HepG2 (cell line): ENCODE results near the gene SEMA7A. TPM values are rescaled to one million over a fixed set of nuclear protein-coding genes. Genes with fewer than 3 reads are reported as not detected.

Source experiments
- CHD4 ChIP-seq: fragments of 200-600 bp; sonication (generic); IDR thresholded peaks from 2 replicates; pipeline ENCODE4 v1.7.0; 2017; ENCODE audit warnings: mild to moderate bottlenecking, low read length, borderline replicate concordance
- HNRNPL ChIP-seq: fragments of 200-400 bp; formaldehyde crosslinking; IDR thresholded peaks from 2 replicates; pipeline ENCODE4 v1.6.1; 2017; ENCODE audit warnings: mild to moderate bottlenecking, low read depth, low read length
- KDM6A ChIP-seq: IDR thresholded peaks from 2 replicates; pipeline ENCODE4 v1.6.1; 2016; ENCODE audit warnings: low read depth
- MZF1 ChIP-seq: sonication (generic); formaldehyde crosslinking; IDR thresholded peaks from 2 replicates; pipeline ENCODE4 v1.8.1; 2023; ENCODE audit warnings: mild to moderate bottlenecking, missing genetic modification reagents, borderline replicate concordance
- ZMAT3 ChIP-seq: sonication (generic); formaldehyde crosslinking; conservative IDR thresholded peaks from 2 replicates; pipeline ENCODE4 v1.7.0; 2021; ENCODE audit warnings: missing genetic modification reagents
- polyA plus RNA-seq, 8 experiments: library from polyadenylated mRNA; depleted of rRNA in 3 of 8; stranded (reverse) in 7 of 8; unstranded in 1 of 8; fragments of >200 nt; fragmentation: Illumina TruSeq in 4 of 8; extraction: Trizol in 4 of 8; gene quantifications; 2 replicates each; pipeline versions ENCODE4 v1.2.1 to v1.2.3, GENCODE V29; 2011 to 2016; ENCODE audit warnings: low read depth in 4 of 8, missing spikeins in 1 of 8, mixed read lengths in 1 of 8; ENCODE audit not compliant: insufficient read depth in 1 of 8
- total RNA-seq, 5 experiments: library from RNA; depleted of rRNA; stranded (reverse); fragments of >200 nt; fragmentation: Illumina TruSeq; extraction: Trizol; gene quantifications; 2 replicates each; pipeline ENCODE4 v1.2.3, GENCODE V29; 2016; ENCODE audit warnings: low read depth in 1 of 5
- TF ChIP-seq, protein P1 (sequence below): sonication (generic); formaldehyde crosslinking; IDR thresholded peaks from 2 replicates; pipeline ENCODE4 v1.4.0; 2020; ENCODE audit warnings: missing genetic modification reagents
- TF ChIP-seq, protein P2 (sequence below): sonication (generic); formaldehyde crosslinking; IDR thresholded peaks from one replicate; pipeline ENCODE4 v1.5.1; 2020; ENCODE audit warnings: mild to moderate bottlenecking, missing genetic modification reagents; ENCODE audit errors: not compliant biosample characterization
- TF ChIP-seq, protein P3 (sequence below): sonication (generic); formaldehyde crosslinking; IDR thresholded peaks from 2 replicates; pipeline ENCODE4 v1.4.0; 2020; ENCODE audit warnings: missing genetic modification reagents, mild to moderate bottlenecking, borderline replicate concordance
- TF ChIP-seq, protein P4 (sequence below): sonication (generic); formaldehyde crosslinking; IDR thresholded peaks from 2 replicates; pipeline ENCODE4 v1.4.0; 2020; ENCODE audit warnings: mild to moderate bottlenecking, missing genetic modification reagents

Gene SEMA7A
- total and polyA plus RNA-seq, 2 of the 13 experiments (the other 11 are each of a cell fraction or from before 2014, with no cell fraction given) = 9.0 to 15.8 TPM

DNA sequence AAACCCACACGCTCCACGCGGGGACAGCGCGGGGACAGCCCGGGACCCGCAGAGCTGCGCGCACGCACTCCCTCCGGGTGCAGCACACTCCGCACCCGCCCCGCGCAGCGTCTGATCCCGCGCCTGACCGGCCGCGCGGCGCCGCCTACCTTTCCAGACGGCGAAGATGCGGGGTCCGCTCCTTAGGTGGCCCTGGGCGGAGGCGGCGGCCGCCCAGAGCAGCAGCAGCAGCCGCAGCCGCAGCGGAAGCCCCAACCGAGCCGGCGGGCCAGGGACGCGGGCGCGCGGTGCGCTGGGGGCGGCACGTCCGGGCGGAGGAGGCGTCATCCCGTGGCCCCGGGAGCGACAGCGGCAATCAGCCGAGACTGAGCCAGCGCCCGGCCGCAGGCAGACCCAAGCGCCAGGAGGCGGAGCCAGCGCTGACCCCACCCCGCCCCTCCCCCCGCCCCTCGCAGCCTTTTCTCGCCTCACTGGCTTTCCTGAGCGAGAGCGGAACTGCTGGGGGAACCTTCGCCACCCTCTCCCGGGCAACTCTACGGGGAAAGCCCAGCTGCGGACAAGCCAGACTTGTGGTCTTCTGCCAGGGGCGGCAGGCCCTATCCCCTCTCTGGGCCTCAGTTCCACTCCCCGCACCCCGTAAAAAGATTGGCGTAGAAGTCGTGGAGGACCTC, at the start of gene SEMA7A (continued):
- TF ChIP-seq, protein P1, sequence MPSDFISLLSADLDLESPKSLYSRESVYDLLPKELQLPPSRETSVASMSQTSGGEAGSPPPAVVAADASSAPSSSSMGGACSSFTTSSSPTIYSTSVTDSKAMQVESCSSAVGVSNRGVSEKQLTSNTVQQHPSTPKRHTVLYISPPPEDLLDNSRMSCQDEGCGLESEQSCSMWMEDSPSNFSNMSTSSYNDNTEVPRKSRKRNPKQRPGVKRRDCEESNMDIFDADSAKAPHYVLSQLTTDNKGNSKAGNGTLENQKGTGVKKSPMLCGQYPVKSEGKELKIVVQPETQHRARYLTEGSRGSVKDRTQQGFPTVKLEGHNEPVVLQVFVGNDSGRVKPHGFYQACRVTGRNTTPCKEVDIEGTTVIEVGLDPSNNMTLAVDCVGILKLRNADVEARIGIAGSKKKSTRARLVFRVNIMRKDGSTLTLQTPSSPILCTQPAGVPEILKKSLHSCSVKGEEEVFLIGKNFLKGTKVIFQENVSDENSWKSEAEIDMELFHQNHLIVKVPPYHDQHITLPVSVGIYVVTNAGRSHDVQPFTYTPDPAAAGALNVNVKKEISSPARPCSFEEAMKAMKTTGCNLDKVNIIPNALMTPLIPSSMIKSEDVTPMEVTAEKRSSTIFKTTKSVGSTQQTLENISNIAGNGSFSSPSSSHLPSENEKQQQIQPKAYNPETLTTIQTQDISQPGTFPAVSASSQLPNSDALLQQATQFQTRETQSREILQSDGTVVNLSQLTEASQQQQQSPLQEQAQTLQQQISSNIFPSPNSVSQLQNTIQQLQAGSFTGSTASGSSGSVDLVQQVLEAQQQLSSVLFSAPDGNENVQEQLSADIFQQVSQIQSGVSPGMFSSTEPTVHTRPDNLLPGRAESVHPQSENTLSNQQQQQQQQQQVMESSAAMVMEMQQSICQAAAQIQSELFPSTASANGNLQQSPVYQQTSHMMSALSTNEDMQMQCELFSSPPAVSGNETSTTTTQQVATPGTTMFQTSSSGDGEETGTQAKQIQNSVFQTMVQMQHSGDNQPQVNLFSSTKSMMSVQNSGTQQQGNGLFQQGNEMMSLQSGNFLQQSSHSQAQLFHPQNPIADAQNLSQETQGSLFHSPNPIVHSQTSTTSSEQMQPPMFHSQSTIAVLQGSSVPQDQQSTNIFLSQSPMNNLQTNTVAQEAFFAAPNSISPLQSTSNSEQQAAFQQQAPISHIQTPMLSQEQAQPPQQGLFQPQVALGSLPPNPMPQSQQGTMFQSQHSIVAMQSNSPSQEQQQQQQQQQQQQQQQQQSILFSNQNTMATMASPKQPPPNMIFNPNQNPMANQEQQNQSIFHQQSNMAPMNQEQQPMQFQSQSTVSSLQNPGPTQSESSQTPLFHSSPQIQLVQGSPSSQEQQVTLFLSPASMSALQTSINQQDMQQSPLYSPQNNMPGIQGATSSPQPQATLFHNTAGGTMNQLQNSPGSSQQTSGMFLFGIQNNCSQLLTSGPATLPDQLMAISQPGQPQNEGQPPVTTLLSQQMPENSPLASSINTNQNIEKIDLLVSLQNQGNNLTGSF = peak; percentile 77; the same call in 1 of the 2 replicates
- TF ChIP-seq KDM6A (CRISPR knock-in tag) = no peak
- TF ChIP-seq, protein P2, sequence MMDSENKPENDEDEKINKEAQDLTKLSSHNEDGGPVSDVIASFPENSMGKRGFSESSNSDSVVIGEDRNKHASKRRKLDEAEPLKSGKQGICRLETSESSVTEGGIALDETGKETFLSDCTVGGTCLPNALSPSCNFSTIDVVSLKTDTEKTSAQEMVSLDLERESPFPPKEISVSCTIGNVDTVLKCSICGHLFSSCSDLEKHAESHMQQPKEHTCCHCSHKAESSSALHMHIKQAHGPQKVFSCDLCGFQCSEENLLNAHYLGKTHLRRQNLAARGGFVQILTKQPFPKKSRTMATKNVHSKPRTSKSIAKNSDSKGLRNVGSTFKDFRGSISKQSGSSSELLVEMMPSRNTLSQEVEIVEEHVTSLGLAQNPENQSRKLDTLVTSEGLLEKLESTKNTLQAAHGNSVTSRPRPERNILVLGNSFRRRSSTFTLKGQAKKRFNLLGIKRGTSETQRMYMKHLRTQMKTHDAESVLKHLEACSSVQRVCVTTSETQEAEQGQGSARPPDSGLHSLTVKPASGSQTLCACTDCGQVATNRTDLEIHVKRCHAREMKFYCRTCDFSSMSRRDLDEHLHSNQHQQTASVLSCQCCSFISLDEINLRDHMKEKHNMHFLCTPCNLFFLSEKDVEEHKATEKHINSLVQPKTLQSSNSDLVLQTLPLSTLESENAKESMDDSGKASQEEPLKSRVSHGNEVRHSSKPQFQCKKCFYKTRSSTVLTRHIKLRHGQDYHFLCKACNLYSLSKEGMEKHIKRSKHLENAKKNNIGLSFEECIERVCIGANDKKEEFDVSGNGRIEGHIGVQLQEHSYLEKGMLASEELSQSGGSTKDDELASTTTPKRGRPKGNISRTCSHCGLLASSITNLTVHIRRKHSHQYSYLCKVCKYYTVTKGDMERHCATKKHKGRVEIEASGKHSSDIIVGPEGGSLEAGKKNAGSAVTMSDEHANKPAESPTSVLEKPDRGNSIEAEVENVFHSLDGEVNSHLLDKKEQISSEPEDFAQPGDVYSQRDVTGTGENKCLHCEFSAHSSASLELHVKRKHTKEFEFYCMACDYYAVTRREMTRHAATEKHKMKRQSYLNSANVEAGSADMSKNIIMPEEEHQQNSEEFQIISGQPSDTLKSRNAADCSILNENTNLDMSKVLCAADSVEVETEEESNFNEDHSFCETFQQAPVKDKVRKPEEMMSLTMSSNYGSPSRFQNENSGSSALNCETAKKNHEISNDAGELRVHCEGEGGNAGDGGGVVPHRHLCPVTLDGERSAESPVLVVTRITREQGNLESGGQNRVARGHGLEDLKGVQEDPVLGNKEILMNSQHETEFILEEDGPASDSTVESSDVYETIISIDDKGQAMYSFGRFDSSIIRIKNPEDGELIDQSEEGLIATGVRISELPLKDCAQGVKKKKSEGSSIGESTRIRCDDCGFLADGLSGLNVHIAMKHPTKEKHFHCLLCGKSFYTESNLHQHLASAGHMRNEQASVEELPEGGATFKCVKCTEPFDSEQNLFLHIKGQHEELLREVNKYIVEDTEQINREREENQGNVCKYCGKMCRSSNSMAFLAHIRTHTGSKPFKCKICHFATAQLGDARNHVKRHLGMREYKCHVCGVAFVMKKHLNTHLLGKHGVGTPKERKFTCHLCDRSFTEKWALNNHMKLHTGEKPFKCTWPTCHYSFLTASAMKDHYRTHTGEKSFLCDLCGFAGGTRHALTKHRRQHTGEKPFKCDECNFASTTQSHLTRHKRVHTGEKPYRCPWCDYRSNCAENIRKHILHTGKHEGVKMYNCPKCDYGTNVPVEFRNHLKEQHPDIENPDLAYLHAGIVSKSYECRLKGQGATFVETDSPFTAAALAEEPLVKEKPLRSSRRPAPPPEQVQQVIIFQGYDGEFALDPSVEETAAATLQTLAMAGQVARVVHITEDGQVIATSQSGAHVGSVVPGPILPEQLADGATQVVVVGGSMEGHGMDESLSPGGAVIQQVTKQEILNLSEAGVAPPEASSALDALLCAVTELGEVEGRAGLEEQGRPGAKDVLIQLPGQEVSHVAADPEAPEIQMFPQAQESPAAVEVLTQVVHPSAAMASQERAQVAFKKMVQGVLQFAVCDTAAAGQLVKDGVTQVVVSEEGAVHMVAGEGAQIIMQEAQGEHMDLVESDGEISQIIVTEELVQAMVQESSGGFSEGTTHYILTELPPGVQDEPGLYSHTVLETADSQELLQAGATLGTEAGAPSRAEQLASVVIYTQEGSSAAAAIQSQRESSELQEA (CRISPR knock-in tag) = no peak
- TF ChIP-seq HNRNPL = 0 out of 2 replicates have a peak, but pooled peaks have one; percentile 35
- no peak for TF ChIP-seq MZF1
- no peak for TF ChIP-seq ZMAT3
- TF ChIP-seq, protein P3, sequence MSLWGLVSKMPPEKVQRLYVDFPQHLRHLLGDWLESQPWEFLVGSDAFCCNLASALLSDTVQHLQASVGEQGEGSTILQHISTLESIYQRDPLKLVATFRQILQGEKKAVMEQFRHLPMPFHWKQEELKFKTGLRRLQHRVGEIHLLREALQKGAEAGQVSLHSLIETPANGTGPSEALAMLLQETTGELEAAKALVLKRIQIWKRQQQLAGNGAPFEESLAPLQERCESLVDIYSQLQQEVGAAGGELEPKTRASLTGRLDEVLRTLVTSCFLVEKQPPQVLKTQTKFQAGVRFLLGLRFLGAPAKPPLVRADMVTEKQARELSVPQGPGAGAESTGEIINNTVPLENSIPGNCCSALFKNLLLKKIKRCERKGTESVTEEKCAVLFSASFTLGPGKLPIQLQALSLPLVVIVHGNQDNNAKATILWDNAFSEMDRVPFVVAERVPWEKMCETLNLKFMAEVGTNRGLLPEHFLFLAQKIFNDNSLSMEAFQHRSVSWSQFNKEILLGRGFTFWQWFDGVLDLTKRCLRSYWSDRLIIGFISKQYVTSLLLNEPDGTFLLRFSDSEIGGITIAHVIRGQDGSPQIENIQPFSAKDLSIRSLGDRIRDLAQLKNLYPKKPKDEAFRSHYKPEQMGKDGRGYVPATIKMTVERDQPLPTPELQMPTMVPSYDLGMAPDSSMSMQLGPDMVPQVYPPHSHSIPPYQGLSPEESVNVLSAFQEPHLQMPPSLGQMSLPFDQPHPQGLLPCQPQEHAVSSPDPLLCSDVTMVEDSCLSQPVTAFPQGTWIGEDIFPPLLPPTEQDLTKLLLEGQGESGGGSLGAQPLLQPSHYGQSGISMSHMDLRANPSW (CRISPR knock-in tag) = no peak
- TF ChIP-seq, protein P4, sequence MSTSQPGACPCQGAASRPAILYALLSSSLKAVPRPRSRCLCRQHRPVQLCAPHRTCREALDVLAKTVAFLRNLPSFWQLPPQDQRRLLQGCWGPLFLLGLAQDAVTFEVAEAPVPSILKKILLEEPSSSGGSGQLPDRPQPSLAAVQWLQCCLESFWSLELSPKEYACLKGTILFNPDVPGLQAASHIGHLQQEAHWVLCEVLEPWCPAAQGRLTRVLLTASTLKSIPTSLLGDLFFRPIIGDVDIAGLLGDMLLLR (CRISPR knock-in tag) = no peak; the same call in 1 of the 2 replicates
- TF ChIP-seq CHD4 = no peak
